Measurements from ENCODE around the gene PTPRJ. TPM values are rescaled to one million over a fixed set of nuclear protein-coding genes. Genes with fewer than 3 reads are reported as not detected.

The PTPRJ gene
- total and polyA plus RNA-seq, 4 donors = 2.0 to 20.1 (median 8.5) TPM

- Histone ChIP-seq H3K27me3 (ENCODE audit: control insufficient read depth in 1 of 2, insufficient read depth in 2 of 2, low read length in 1 of 2) (no peaks in the 10 kb centered on the region), H3K36me3 (ENCODE audit: control insufficient read depth in 1 of 2, insufficient read depth in 2 of 2, low read length in 1 of 2) (no peaks in the 10 kb centered on the region), H3K4me1 (ENCODE audit: control insufficient read depth in 1 of 2, insufficient read depth in 2 of 2, low read length in 2 of 2) (no peaks in the 10 kb centered on the region), H3K9me3 (ENCODE audit: control insufficient read depth, low read length) (no peaks in the 10 kb centered on the region), H3K27ac (ENCODE audit: low read depth in 1 of 2, low read length in 2 of 2) (peak overlapping the region in 1 of 2 donors; percentile 20), H3K4me3 (ENCODE audit: low read length in 2 of 2) (no peak overlapping the region)
- ATAC-seq (ENCODE audit: low FRiP score) (peak; percentile 19), DNase-seq (no peak)
- 14 to 18% methylated on average over 8 of the region's 8 CpGs for WGBS, 2 donors
- intact Hi-C loops (cut with DNase I) = loop anchor here (1.0 to 10.0 kb wide), 3 partner anchors 16 to 82 kb away; partner anchors contain the start of gene PTPRJ (in 1 of the 2)
Observed at GRCh38 chr11:48064306-48064705, 83.9 kb downstream of the PTPRJ start.

DNA sequence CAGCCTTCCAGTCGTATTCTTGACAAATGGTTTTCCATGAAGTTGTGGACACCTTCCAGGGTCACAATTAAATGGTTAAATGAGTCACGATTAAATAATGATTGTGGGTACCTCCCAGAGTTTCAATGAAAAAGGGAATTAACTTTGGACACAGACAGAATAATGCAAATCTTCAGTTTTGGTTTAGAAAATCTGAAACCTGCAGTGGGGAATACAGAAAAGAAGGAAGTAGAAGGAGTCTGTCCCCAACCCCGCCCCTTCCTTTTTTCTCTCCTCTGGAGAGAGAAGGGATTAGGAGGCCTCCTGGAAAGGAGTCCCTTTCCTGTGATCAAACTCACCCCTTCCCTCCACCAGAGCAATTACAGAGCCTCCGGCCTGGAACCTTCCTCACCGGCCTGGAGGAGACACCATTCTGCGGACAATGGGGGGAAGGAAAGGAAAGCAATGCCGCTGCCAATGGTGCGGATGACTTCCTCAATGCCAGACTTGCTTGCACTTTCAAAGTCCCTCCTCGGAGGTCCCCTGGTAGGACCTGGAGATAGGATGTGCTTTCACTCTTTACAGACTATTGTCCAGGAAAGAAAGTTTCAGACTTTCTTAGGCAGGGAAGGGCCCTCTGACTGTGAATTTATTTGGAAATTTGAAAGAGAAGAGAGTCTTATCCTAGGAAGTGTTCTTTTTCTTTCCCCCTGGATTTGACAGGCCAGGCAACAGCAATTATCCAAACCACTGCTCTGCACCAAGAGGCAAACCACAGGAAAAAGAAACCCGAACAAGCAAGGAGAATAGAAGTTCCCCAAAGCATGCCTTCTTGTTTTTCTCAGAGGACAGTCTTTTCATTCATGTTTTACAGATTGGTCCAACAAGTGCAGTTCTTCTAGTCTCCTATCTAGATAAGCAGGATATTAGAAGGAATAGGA is 86.8 kb downstream of the PTPRJ start:
- WGBS, 2 donors = 68 to 72% methylated on average over 10 of the region's 10 CpGs
- Histone ChIP-seq H3K27me3 (ENCODE audit: control insufficient read depth in 1 of 2, insufficient read depth in 2 of 2, low read length in 1 of 2) (no peaks in the 10 kb centered on the region), H3K4me3 (ENCODE audit: low read length in 2 of 2) (no peak overlapping the region), H3K27ac (ENCODE audit: low read depth in 1 of 2, low read length in 2 of 2) (no peak overlapping the region), H3K36me3 (ENCODE audit: control insufficient read depth in 1 of 2, insufficient read depth in 2 of 2, low read length in 1 of 2) (no peaks in the 10 kb centered on the region), H3K9me3 (ENCODE audit: control insufficient read depth, low read length) (no peaks in the 10 kb centered on the region), H3K4me1 (ENCODE audit: control insufficient read depth in 1 of 2, insufficient read depth in 2 of 2, low read length in 2 of 2) (no peaks in the 10 kb centered on the region)
- ATAC-seq (ENCODE audit: low FRiP score) = no peak
- DNase-seq = no peak
- intact Hi-C loops (cut with DNase I) = loop anchor here in 1 of 2 donors (10.0 kb wide), 1 partner anchor 52 kb away; no protein-coding TSS in a partner anchor

DNA sequence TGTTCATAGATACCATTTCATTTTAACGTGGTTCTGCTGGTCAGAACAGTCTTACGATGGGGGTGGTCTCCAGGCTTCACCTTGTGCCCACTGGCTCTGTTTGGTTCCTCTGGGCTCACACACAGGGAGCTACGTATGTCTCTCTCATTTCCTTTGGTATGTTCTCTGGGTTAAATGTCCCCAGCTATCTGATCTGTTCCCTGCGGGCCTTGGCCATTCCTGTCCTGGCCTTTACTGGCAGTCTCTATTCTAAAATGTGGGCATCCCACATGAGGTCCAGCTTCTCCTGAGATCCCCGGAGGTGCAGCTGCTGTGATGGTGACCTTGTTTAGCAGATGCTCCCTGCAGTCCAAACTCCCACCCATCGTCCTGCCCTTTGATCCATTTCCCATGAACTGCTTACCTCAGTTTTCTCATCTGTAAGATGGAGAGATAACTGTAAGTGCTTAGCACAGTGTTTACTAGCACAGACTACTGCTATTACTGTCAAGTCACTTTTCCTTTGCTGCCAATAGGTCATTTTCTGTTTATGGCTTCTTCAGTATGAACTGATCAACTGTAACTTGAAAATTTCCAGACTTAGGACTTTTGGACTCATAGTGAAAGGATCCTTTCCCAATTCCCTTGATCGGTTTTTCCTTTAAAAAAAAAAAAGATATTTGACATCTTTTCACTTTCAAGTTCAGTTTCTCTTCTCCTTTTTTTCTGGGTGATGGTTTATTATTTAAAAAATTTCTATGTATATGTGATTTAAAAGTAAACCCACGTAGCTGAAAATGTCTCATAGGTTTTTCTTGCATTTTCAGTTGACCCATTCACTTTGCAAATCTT is 92.9 kb downstream of the PTPRJ start:
- WGBS, 2 donors = 93 to 94% methylated on average over 8 of the region's 8 CpGs
- DNase-seq (no peak), ATAC-seq (ENCODE audit: low FRiP score) (no peak)
- Histone ChIP-seq H3K27ac (ENCODE audit: low read depth in 1 of 2, low read length in 2 of 2) (no peak overlapping the region), H3K9me3 (ENCODE audit: control insufficient read depth, low read length) (no peaks in the 10 kb centered on the region), H3K27me3 (ENCODE audit: control insufficient read depth in 1 of 2, insufficient read depth in 2 of 2, low read length in 1 of 2) (no peaks in the 10 kb centered on the region), H3K4me3 (ENCODE audit: low read length in 2 of 2) (no peak overlapping the region), H3K4me1 (ENCODE audit: control insufficient read depth in 1 of 2, insufficient read depth in 2 of 2, low read length in 2 of 2) (no peaks in the 10 kb centered on the region), H3K36me3 (ENCODE audit: control insufficient read depth in 1 of 2, insufficient read depth in 2 of 2, low read length in 1 of 2) (no peaks in the 10 kb centered on the region)
- intact Hi-C loops (cut with DNase I) = no loop called here

DNA sequence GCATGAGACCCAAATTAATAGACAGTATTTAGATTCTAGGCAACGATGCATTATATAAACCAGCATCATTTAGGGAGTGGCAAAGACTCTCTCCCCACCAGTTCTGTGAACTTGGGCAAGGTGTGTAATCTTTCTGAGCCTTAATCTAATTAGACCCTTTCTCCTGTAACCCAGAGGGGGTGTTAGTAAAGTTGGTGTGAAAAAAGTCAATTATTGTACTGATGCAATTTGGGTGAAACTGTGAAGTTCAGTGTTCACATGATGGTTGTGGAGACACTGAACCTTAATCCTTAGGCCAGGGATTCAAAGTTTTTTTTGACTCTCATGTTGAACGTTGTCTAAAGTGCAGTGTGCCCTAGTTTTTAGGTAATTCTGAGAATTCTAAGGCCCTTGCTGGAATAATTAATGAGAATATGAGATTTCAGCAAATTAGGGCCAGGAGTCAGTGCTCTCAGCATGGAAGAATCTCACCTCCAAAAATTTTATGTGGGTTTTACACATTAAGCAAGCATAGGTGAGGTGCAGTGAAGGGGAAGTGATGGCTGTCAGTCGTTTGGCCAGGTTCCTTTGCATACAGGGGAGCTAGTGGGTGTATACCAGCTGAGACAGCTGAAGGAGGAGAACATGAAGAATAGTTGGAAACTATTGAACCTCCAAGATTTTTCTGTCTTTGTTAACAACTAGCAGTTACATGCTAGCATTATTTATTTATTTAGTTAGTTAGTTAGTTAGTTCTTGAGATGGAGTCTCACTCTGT is 94.2 kb downstream of the PTPRJ start:
- Histone ChIP-seq H3K9me3 (ENCODE audit: control insufficient read depth, low read length) (no peaks in the 10 kb centered on the region), H3K27me3 (ENCODE audit: control insufficient read depth in 1 of 2, insufficient read depth in 2 of 2, low read length in 1 of 2) (no peaks in the 10 kb centered on the region), H3K4me3 (ENCODE audit: low read length in 2 of 2) (no peak overlapping the region), H3K36me3 (ENCODE audit: control insufficient read depth in 1 of 2, insufficient read depth in 2 of 2, low read length in 1 of 2) (no peaks in the 10 kb centered on the region), H3K4me1 (ENCODE audit: control insufficient read depth in 1 of 2, insufficient read depth in 2 of 2, low read length in 2 of 2) (no peaks in the 10 kb centered on the region), H3K27ac (ENCODE audit: low read depth in 1 of 2, low read length in 2 of 2) (no peak overlapping the region)
- intact Hi-C loops (cut with DNase I) = no loop called here
- 91 to 92% methylated on average over 3 of the region's 3 CpGs for WGBS, 2 donors
- ATAC-seq (ENCODE audit: low FRiP score) (no peak), DNase-seq (no peak)

DNA sequence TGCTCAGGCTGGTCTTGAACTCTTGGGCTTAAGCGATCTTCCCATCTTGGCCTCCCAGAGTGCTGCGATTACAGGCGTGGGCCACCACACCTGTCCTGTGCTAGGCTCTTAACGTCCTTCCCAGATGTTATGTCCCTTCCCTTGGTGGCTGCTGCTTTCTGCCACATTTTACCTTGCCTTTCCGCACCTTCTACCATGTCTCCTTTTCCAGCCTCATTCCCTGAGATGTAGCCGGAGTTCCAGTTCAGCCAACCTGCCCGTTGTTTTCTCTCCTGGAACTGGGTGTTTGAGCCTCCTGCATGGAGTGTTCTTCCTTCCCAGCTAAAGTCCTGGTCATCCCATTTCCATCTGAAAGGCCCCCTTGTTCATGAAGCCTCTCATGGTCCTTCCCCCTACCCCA is 95.3 kb downstream of the PTPRJ start:
- intact Hi-C loops (cut with DNase I) = no loop called here
- Histone ChIP-seq H3K9me3 (ENCODE audit: control insufficient read depth, low read length) (no peaks in the 10 kb centered on the region), H3K4me1 (ENCODE audit: control insufficient read depth in 1 of 2, insufficient read depth in 2 of 2, low read length in 2 of 2) (peaks cover 0 to 3% of the 10 kb centered on the region in 2 donors), H3K27ac (ENCODE audit: low read depth in 1 of 2, low read length in 2 of 2) (no peak overlapping the region), H3K36me3 (ENCODE audit: control insufficient read depth in 1 of 2, insufficient read depth in 2 of 2, low read length in 1 of 2) (no peaks in the 10 kb centered on the region), H3K27me3 (ENCODE audit: control insufficient read depth in 1 of 2, insufficient read depth in 2 of 2, low read length in 1 of 2) (no peaks in the 10 kb centered on the region), H3K4me3 (ENCODE audit: low read length in 2 of 2) (no peak overlapping the region)
- WGBS, 2 donors = 99% methylated on average over 7 of the region's 7 CpGs
- no peak for DNase-seq
- no peak for ATAC-seq (ENCODE audit: low FRiP score)

DNA sequence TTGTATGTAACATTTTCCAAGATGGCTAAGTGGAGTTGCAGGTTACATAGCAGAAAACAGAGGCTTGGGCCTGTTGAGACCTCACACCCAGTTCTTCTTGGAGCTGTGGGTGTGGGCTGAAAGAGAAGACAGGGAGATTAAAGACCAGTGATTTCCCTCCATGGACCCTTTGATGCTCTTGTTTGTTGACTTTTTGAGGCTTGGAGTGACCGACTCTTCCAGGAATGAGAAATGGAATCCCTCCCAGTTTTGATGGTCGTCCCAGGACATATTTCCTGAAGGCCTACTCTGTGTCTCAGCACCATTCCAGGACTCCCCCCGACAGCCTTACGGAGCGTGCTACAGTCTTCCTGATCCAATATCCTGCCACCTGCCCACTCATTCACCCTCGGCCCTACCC is 96.9 kb downstream of the PTPRJ start:
- WGBS, 2 donors = 90 to 92% methylated on average over 6 of the region's 6 CpGs
- intact Hi-C loops (cut with DNase I) = no loop called here
- H3K4me1 ChIP-seq (ENCODE audit: control insufficient read depth in 1 of 2, insufficient read depth in 2 of 2, low read length in 2 of 2) = peaks cover 0 to 3% of the 10 kb centered on the region in 2 donors
- DNase-seq (no peak), ATAC-seq (ENCODE audit: low FRiP score) (no peak)
- H3K9me3 ChIP-seq (ENCODE audit: control insufficient read depth, low read length) = no peaks in the 10 kb centered on the region
- H3K27ac ChIP-seq (ENCODE audit: low read depth in 1 of 2, low read length in 2 of 2) = no peak overlapping the region
- no peak overlapping the region for H3K4me3 ChIP-seq (ENCODE audit: low read length in 2 of 2)
- H3K27me3 ChIP-seq (ENCODE audit: control insufficient read depth in 1 of 2, insufficient read depth in 2 of 2, low read length in 1 of 2) = no peaks in the 10 kb centered on the region
- H3K36me3 ChIP-seq (ENCODE audit: control insufficient read depth in 1 of 2, insufficient read depth in 2 of 2, low read length in 1 of 2) = no peaks in the 10 kb centered on the region

DNA sequence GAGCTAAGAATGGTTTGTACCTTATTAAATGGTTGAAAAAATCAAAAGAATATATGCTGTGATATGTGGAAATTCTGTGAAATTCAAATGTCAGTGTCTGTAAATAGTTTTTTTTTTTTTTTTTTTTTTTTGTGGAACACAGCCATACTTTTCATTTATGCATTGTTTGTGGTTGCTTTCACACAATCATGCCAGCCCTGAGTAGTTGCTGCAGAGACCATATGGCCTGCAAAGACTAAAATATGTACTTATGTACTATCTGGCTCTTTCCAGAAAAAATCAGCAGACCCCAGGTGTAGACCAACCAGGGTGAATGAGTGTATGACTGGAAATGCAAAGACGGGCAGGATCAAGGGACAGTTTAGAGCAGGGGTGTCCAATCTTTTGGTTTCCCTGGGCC is 98.3 kb downstream of the PTPRJ start:
- H3K27ac ChIP-seq (ENCODE audit: low read depth in 1 of 2, low read length in 2 of 2) = no peak overlapping the region
- no peak overlapping the region for H3K4me3 ChIP-seq (ENCODE audit: low read length in 2 of 2)
- no peak for ATAC-seq (ENCODE audit: low FRiP score)
- H3K4me1 ChIP-seq (ENCODE audit: control insufficient read depth in 1 of 2, insufficient read depth in 2 of 2, low read length in 2 of 2) = peaks cover 0 to 3% of the 10 kb centered on the region in 2 donors
- DNase-seq = no peak
- no peaks in the 10 kb centered on the region for H3K9me3 ChIP-seq (ENCODE audit: control insufficient read depth, low read length)
- no peaks in the 10 kb centered on the region for H3K36me3 ChIP-seq (ENCODE audit: control insufficient read depth in 1 of 2, insufficient read depth in 2 of 2, low read length in 1 of 2)
- WGBS, 2 donors = 97 to 100% methylated on average over 1 of the region's 1 CpG
- intact Hi-C loops (cut with DNase I) = no loop called here
- no peaks in the 10 kb centered on the region for H3K27me3 ChIP-seq (ENCODE audit: control insufficient read depth in 1 of 2, insufficient read depth in 2 of 2, low read length in 1 of 2)

GRCh38 chr11:48079596-48079995 is 99.2 kb downstream of the PTPRJ start:
- H3K4me1 ChIP-seq (ENCODE audit: control insufficient read depth in 1 of 2, insufficient read depth in 2 of 2, low read length in 2 of 2) = peaks cover 0 to 3% of the 10 kb centered on the region in 2 donors
- ATAC-seq (ENCODE audit: low FRiP score) = no peak
- no peak overlapping the region for H3K27ac ChIP-seq (ENCODE audit: low read depth in 1 of 2, low read length in 2 of 2)
- H3K9me3 ChIP-seq (ENCODE audit: control insufficient read depth, low read length) = no peaks in the 10 kb centered on the region
- no peaks in the 10 kb centered on the region for H3K36me3 ChIP-seq (ENCODE audit: control insufficient read depth in 1 of 2, insufficient read depth in 2 of 2, low read length in 1 of 2)
- 93 to 95% methylated on average over 6 of the region's 6 CpGs for WGBS, 2 donors
- DNase-seq = peak in 1 of 2 donors; percentile 76
- no peaks in the 10 kb centered on the region for H3K27me3 ChIP-seq (ENCODE audit: control insufficient read depth in 1 of 2, insufficient read depth in 2 of 2, low read length in 1 of 2)
- intact Hi-C loops (cut with DNase I) = no loop called here
- no peak overlapping the region for H3K4me3 ChIP-seq (ENCODE audit: low read length in 2 of 2)
